H9 (cell line): ENCODE data around the gene LARP4B. TPM values are rescaled to one million over a fixed set of nuclear protein-coding genes. Genes with fewer than 3 reads are reported as not detected.

Experiments
- DNase-seq: peaks from one replicate; pipeline ENCODE4 v3.0.0-alpha.2; 2017
- H2AFZ ChIP-seq: one replicate; pipeline ENCODE4 v1.6.1; 2013; ENCODE audit warnings: mild to moderate bottlenecking, low read length, control low read depth, moderate library complexity
- H2AK5ac ChIP-seq: 2 replicates; pipeline ENCODE4 v1.6.1; 2013; ENCODE audit warnings: low read length, control low read depth, mixed read lengths; ENCODE audit not compliant: insufficient read length
- H2BK120ac ChIP-seq: one replicate; pipeline ENCODE4 v1.6.1; 2013; ENCODE audit warnings: low read depth, mild to moderate bottlenecking, low read length, control low read depth, inconsistent platforms; ENCODE audit not compliant: poor library complexity, severe bottlenecking
- H2BK12ac ChIP-seq: 2 replicates; pipeline ENCODE4 v1.6.1; 2013; ENCODE audit warnings: low read length, control low read depth, mixed read lengths, low read depth; ENCODE audit not compliant: insufficient read length
- H2BK15ac ChIP-seq: 2 replicates; pipeline ENCODE4 v1.6.1; 2013; ENCODE audit warnings: low read depth, low read length, control low read depth
- H2BK20ac ChIP-seq: one replicate; pipeline ENCODE4 v1.6.1; 2013; ENCODE audit warnings: low read depth, mild to moderate bottlenecking, low read length, control low read depth, inconsistent platforms; ENCODE audit not compliant: poor library complexity, severe bottlenecking
- H2BK5ac ChIP-seq: 2 replicates; pipeline ENCODE4 v1.6.1; 2013; ENCODE audit warnings: low read length, control low read depth, mixed read lengths; ENCODE audit not compliant: insufficient read length
- H3K14ac ChIP-seq: 2 replicates; pipeline ENCODE4 v1.6.1; 2013; ENCODE audit warnings: low read length, control low read depth; ENCODE audit not compliant: insufficient read depth
- H3K18ac ChIP-seq: 2 replicates; pipeline ENCODE4 v1.6.1; 2013; ENCODE audit warnings: low read depth, mild to moderate bottlenecking, mixed read lengths, low read length, control low read depth; ENCODE audit not compliant: insufficient read length
- H3K23ac ChIP-seq: 2 replicates; pipeline ENCODE4 v1.6.1; 2013; ENCODE audit warnings: low read length, control low read depth, mixed read lengths, low read depth; ENCODE audit not compliant: insufficient read length
- H3K23me2 ChIP-seq: 2 replicates; pipeline ENCODE4 v1.6.1; 2013; ENCODE audit warnings: low read depth, mild to moderate bottlenecking, mixed read lengths, low read length, control low read depth; ENCODE audit not compliant: insufficient read length, poor library complexity, severe bottlenecking
- H3K27ac ChIP-seq: 2 replicates; pipeline ENCODE4 v1.5.1; 2013; ENCODE audit warnings: low read length, control low read depth, mixed read lengths, low read depth; ENCODE audit not compliant: insufficient read length
- H3K27me3 ChIP-seq: 2 replicates; pipeline ENCODE4 v1.6.1; 2013; ENCODE audit warnings: low read length, control low read depth, inconsistent platforms; ENCODE audit not compliant: insufficient read depth
- H3K4ac ChIP-seq: 2 replicates; pipeline ENCODE4 v1.6.1; 2013; ENCODE audit warnings: low read depth, mild to moderate bottlenecking, control low read depth, inconsistent platforms, low read length, moderate library complexity
- H3K4me1 ChIP-seq: 2 replicates; pipeline ENCODE4 v1.6.1; 2013; ENCODE audit warnings: low read length, control low read depth, inconsistent platforms; ENCODE audit not compliant: insufficient read depth
- H3K4me2 ChIP-seq: 2 replicates; pipeline ENCODE4 v1.6.1; 2013; ENCODE audit warnings: low read length, control low read depth, mixed read lengths; ENCODE audit not compliant: insufficient read length, insufficient read depth
- H3K56ac ChIP-seq: 2 replicates; pipeline ENCODE4 v1.6.1; 2013; ENCODE audit warnings: low read depth, mild to moderate bottlenecking, mixed read lengths, low read length, control low read depth; ENCODE audit not compliant: insufficient read length
- H3K79me1 ChIP-seq: 2 replicates; pipeline ENCODE4 v1.6.1; 2013; ENCODE audit warnings: low read depth, mild to moderate bottlenecking, moderate library complexity, low read length, control low read depth, inconsistent platforms; ENCODE audit not compliant: insufficient read depth, poor library complexity, severe bottlenecking
- H3K79me2 ChIP-seq: 2 replicates; pipeline ENCODE4 v1.6.1; 2013; ENCODE audit warnings: low read length, control low read depth, inconsistent platforms; ENCODE audit not compliant: insufficient read depth
- H3K9ac ChIP-seq: 2 replicates; pipeline ENCODE4 v1.6.1; 2013; ENCODE audit warnings: low read length, control low read depth, mixed read lengths; ENCODE audit not compliant: insufficient read length; ENCODE audit errors: extremely low read depth
- H3K9me3 ChIP-seq: one replicate; pipeline ENCODE4 v1.6.1; 2013; ENCODE audit warnings: low read depth, low read length, inconsistent platforms; ENCODE audit not compliant: control insufficient read depth
- H3T11ph ChIP-seq: one replicate; pipeline ENCODE4 v1.6.1; 2013; ENCODE audit warnings: mild to moderate bottlenecking, low read length, control low read depth, inconsistent platforms
- H4K20me1 ChIP-seq: one replicate; pipeline ENCODE4 v1.6.1; 2013; ENCODE audit not compliant: control insufficient read depth, insufficient read length, insufficient read depth
- H4K5ac ChIP-seq: 2 replicates; pipeline ENCODE4 v1.6.1; 2013; ENCODE audit warnings: low read depth, mild to moderate bottlenecking, mixed read lengths, low read length, control low read depth; ENCODE audit not compliant: insufficient read length
- H4K8ac ChIP-seq: replicated peaks from 2 replicates; pipeline ENCODE4 v1.6.1; 2013; ENCODE audit warnings: low read length, control low read depth, mixed read lengths, low read depth; ENCODE audit not compliant: insufficient read length
- H4K91ac ChIP-seq: 2 replicates; pipeline ENCODE4 v1.6.1; 2013; ENCODE audit warnings: low read depth, mild to moderate bottlenecking, moderate library complexity, mixed read lengths, low read length, control low read depth; ENCODE audit not compliant: insufficient read length
- H3K27ac Mint-ChIP-seq, 3 experiments: 2 replicates in 2 of 3; 3 replicates in 1 of 3; pipeline ENCODE4 v1.8.0; 2020 to 2021; ENCODE audit warnings: mixed read lengths in 3 of 3, mild to moderate bottlenecking in 1 of 3, moderate library complexity in 1 of 3
- H3K27me3 Mint-ChIP-seq: 2 replicates; pipeline ENCODE4 v1.8.0; 2021; ENCODE audit warnings: low read depth, mild to moderate bottlenecking, moderate library complexity, mixed read lengths
- H3K36me3 Mint-ChIP-seq, 3 experiments: 2 replicates in 2 of 3; 3 replicates in 1 of 3; pipeline ENCODE4 v1.8.0; 2020 to 2021; ENCODE audit warnings: low read depth in 3 of 3, mixed read lengths in 3 of 3; ENCODE audit not compliant: insufficient read depth in 1 of 3
- H3K4me1 Mint-ChIP-seq, 2 experiments: 2 replicates each; pipeline ENCODE4 v1.8.0; 2020; ENCODE audit warnings: mixed read lengths in 2 of 2
- H3K4me3 Mint-ChIP-seq, 2 experiments: 2 replicates in 1 of 2; 3 replicates in 1 of 2; pipeline ENCODE4 v1.8.0; 2020 to 2021; ENCODE audit warnings: mild to moderate bottlenecking in 2 of 2, mixed read lengths in 2 of 2, moderate library complexity in 1 of 2
- H3K9me3 Mint-ChIP-seq, 2 experiments: 2 replicates in 1 of 2; 3 replicates in 1 of 2; pipeline ENCODE4 v1.8.0; 2020; ENCODE audit warnings: mild to moderate bottlenecking in 2 of 2, mixed read lengths in 2 of 2, moderate library complexity in 1 of 2
- CTCF ChIP-seq: fragments of 200-600 bp; sonication (generic); conservative IDR thresholded peaks from 3 replicates; pipeline ENCODE4 v1.8.0; 2021; ENCODE audit warnings: antibody characterized with exemption, mild to moderate bottlenecking
- WGBS: extraction: QIAGEN DNeasy Blood & Tissue Kit; methylation state at CpG from one replicate; pipeline ENCODE4 v1.1.7; 2013; ENCODE audit warnings: missing lambda C conversion rate, low lambda C conversion rate, mixed read lengths; ENCODE audit not compliant: insufficient read length; ENCODE audit errors: extremely low coverage; 5-methylcytosine and 5-hydroxymethylcytosine counted together
- total RNA-seq: library from RNA; stranded (reverse); gene quantifications from 2 replicates; pipeline ENCODE4 v1.2.1, GENCODE V29; 2021

LARP4B gene
- total RNA-seq, 1 experiment from 2014 or later = 88.9 TPM

GRCh38 chr10:920450-920849 is 11.1 kb downstream of the LARP4B start:
- Mint-ChIP-seq H3K9me3 (no peaks in the 10 kb centered on the region), H3K27ac (no peak overlapping the region), H3K4me1 (peaks cover 5 to 11% of the 10 kb centered on the region in 2 experiments; a peak in 3 of 4 replicates), H3K36me3 (peaks cover 7 to 35% (median 29%) of the 10 kb centered on the region in 3 experiments; a peak in 6 of 7 replicates), H3K4me3 (no peak overlapping the region), H3K27me3 (no peaks in the 10 kb centered on the region)
- Histone ChIP-seq H2AFZ (no peak overlapping the region), H2BK20ac (no peak overlapping the region), H3K56ac (no peak overlapping the region), H3K4me1 (no peaks in the 10 kb centered on the region), H3K23ac (no peak overlapping the region), H4K20me1 (no peaks in the 10 kb centered on the region), H3T11ph (no peak overlapping the region), H2AK5ac (no peak overlapping the region), H3K79me2 (peaks cover 62% of the 10 kb centered on the region), H3K79me1 (peaks cover 16% of the 10 kb centered on the region), H4K8ac (no peak overlapping the region), H4K91ac (no peak overlapping the region), H3K18ac (no peak overlapping the region), H2BK12ac (no peak overlapping the region), H3K9ac (no peak overlapping the region), H3K27me3 (no peaks in the 10 kb centered on the region), H4K5ac (no peak overlapping the region), H3K27ac (no peak overlapping the region), H3K4me2 (no peak overlapping the region), H3K4ac (no peak overlapping the region), H3K14ac (no peak overlapping the region), H2BK120ac (no peak overlapping the region), H3K9me3 (no peaks in the 10 kb centered on the region), H3K23me2 (no peaks in the 10 kb centered on the region), H2BK15ac (no peak overlapping the region), H2BK5ac (no peak overlapping the region)
- no peak for TF ChIP-seq CTCF
- DNase-seq = no peak
- whole genome bisulfite sequencing = no CpG with 5 or more reads among the region's 3 CpGs
